HepG2 (cell line): ENCODE data around the gene RPS6KL1. TPM values are rescaled to one million over a fixed set of nuclear protein-coding genes. Genes with fewer than 3 reads are reported as not detected.
A peak's percentile ranks its signal among the peaks of the same experiment; 100 is the strongest.

Experiments used
- ARNTL ChIP-seq: sonication (generic); formaldehyde crosslinking; IDR thresholded peaks from 2 replicates; pipeline ENCODE4 v1.4.0; 2020; ENCODE audit warnings: mild to moderate bottlenecking, missing genetic modification reagents
- DPF2 ChIP-seq: sonication (generic); formaldehyde crosslinking; IDR thresholded peaks from 2 replicates; pipeline ENCODE4 v1.4.0; 2020; ENCODE audit warnings: mild to moderate bottlenecking, low read depth, missing genetic modification reagents, borderline replicate concordance
- HINFP ChIP-seq: sonication (generic); formaldehyde crosslinking; IDR thresholded peaks from 2 replicates; pipeline ENCODE4 v1.4.0; 2020; ENCODE audit warnings: low read depth, mild to moderate bottlenecking, missing genetic modification reagents
- IRF2 ChIP-seq: IDR thresholded peaks from 2 replicates; pipeline ENCODE4 v1.6.1; 2018; ENCODE audit warnings: missing genetic modification reagents, missing compliant biosample characterization
- KLF11 ChIP-seq: IDR thresholded peaks from 2 replicates; pipeline ENCODE4 v1.6.1; 2016; ENCODE audit warnings: missing compliant biosample characterization
- MAZ ChIP-seq, 2 experiments: sonication (generic) in 1 of 2; formaldehyde crosslinking in 1 of 2; IDR thresholded peaks; 2 replicates each; pipeline versions ENCODE4 v1.5.0 to v1.6.1; 2012 to 2020; ENCODE audit warnings: low read depth in 2 of 2, mild to moderate bottlenecking in 2 of 2, borderline replicate concordance in 1 of 2, improper control_type of control experiment in 1 of 2, low read length in 1 of 2, missing genetic modification reagents in 1 of 2, moderate library complexity in 1 of 2
- MIER2 ChIP-seq: IDR thresholded peaks from 2 replicates; pipeline ENCODE4 v1.6.1; 2016; ENCODE audit warnings: missing biosample characterization, missing genetic modification reagents
- NFE2L1 ChIP-seq: sonication (generic); formaldehyde crosslinking; IDR thresholded peaks from 2 replicates; pipeline ENCODE4 v1.4.0; 2020; ENCODE audit warnings: missing genetic modification reagents, mild to moderate bottlenecking, borderline replicate concordance
- RAD51 ChIP-seq: fragments of 450-650 bp; IDR thresholded peaks from 2 replicates; pipeline ENCODE4 v1.6.1; 2016; ENCODE audit warnings: borderline replicate concordance
- RCOR2 ChIP-seq: IDR thresholded peaks from 2 replicates; pipeline ENCODE4 v1.6.1; 2016; ENCODE audit warnings: missing biosample characterization, missing genetic modification reagents
- SAP130 ChIP-seq: IDR thresholded peaks from 2 replicates; pipeline ENCODE4 v1.6.1; 2016; ENCODE audit warnings: low read depth
- SATB2 ChIP-seq: sonication (generic); formaldehyde crosslinking; IDR thresholded peaks from 2 replicates; pipeline ENCODE4 v1.5.0; 2020; ENCODE audit warnings: missing genetic modification reagents
- TBL1XR1 ChIP-seq: fragments of 150-350 bp; IDR thresholded peaks from 2 replicates; pipeline ENCODE4 v1.6.1; 2014; ENCODE audit warnings: borderline replicate concordance, low read length; ENCODE audit not compliant: partially characterized antibody
- ZFP62 ChIP-seq: sonication (generic); formaldehyde crosslinking; IDR thresholded peaks from 2 replicates; pipeline ENCODE4 v1.4.0; 2020; ENCODE audit warnings: missing genetic modification reagents
- ZNF30 ChIP-seq: sonication (generic); formaldehyde crosslinking; IDR thresholded peaks from 2 replicates; pipeline ENCODE4 v1.5.0; 2020; ENCODE audit warnings: mild to moderate bottlenecking, missing genetic modification reagents
- ZNF7 ChIP-seq: IDR thresholded peaks from 2 replicates; pipeline ENCODE4 v1.6.1; 2016; ENCODE audit warnings: missing biosample characterization, missing genetic modification reagents
- ZNF772 ChIP-seq: sonication (generic); formaldehyde crosslinking; IDR thresholded peaks from 2 replicates; pipeline ENCODE4 v1.5.0; 2020; ENCODE audit warnings: mild to moderate bottlenecking, missing genetic modification reagents
- ZNF784 ChIP-seq: sonication (generic); formaldehyde crosslinking; IDR thresholded peaks from 2 replicates; pipeline ENCODE4 v1.5.1; 2020; ENCODE audit warnings: missing genetic modification reagents, mild to moderate bottlenecking, borderline replicate concordance
- polyA plus RNA-seq, 8 experiments: library from polyadenylated mRNA; depleted of rRNA in 3 of 8; stranded (reverse) in 7 of 8; unstranded in 1 of 8; fragments of >200 nt; fragmentation: Illumina TruSeq in 4 of 8; extraction: Trizol in 4 of 8; gene quantifications; 2 replicates each; pipeline versions ENCODE4 v1.2.1 to v1.2.3, GENCODE V29; 2011 to 2016; ENCODE audit warnings: low read depth in 4 of 8, missing spikeins in 1 of 8, mixed read lengths in 1 of 8; ENCODE audit not compliant: insufficient read depth in 1 of 8
- total RNA-seq, 5 experiments: library from RNA; depleted of rRNA; stranded (reverse); fragments of >200 nt; fragmentation: Illumina TruSeq; extraction: Trizol; gene quantifications; 2 replicates each; pipeline ENCODE4 v1.2.3, GENCODE V29; 2016; ENCODE audit warnings: low read depth in 1 of 5
- TF ChIP-seq, protein P1 (sequence below): conservative IDR thresholded peaks from 2 replicates; pipeline ENCODE4 v1.6.1; 2018; ENCODE audit warnings: missing genetic modification reagents
- TF ChIP-seq, protein P2 (sequence below): sonication (generic); formaldehyde crosslinking; IDR thresholded peaks from 2 replicates; pipeline ENCODE4 v1.4.0; 2020; ENCODE audit warnings: missing genetic modification reagents; ENCODE audit errors: not compliant biosample characterization
- TF ChIP-seq, protein P3 (sequence below): sonication (generic); formaldehyde crosslinking; IDR thresholded peaks from 2 replicates; pipeline ENCODE4 v1.5.1; 2020; ENCODE audit warnings: mild to moderate bottlenecking, missing genetic modification reagents, moderate library complexity
- TF ChIP-seq, protein P4 (sequence below): sonication (generic); formaldehyde crosslinking; IDR thresholded peaks from 2 replicates; pipeline ENCODE4 v1.8.0; 2022; ENCODE audit warnings: low read depth, missing genetic modification reagents

The RPS6KL1 gene
- total and polyA plus RNA-seq, 2 of the 13 experiments (the other 11 are each of a cell fraction or from before 2014, with no cell fraction given) = 6.5 to 11.5 TPM

- TF ChIP-seq ARNTL (CRISPR knock-in tag) (no peak), TBL1XR1 (peak; percentile 4), DPF2 (CRISPR knock-in tag) (no peak), ZNF772 (peak; percentile 66; the same call in 1 of the 2 replicates), HINFP (CRISPR knock-in tag) (no peak), ZNF30 (CRISPR knock-in tag) (peak; percentile 74; the same call in 1 of the 2 replicates), IRF2 (CRISPR knock-in tag) (peak; percentile 75; the same call in 1 of the 2 replicates), NFE2L1 (no peak), MIER2 (0 out of 2 replicates have a peak, but pooled peaks have one; percentile 58), RCOR2 (CRISPR knock-in tag) (peak; percentile 46; the same call in 1 of the 2 replicates), SATB2 (no peak), KLF11 (CRISPR knock-in tag) (peak; percentile 59; the same call in 1 of the 2 replicates), MAZ (IDR thresholded peaks at IDR 0.05; ENCODE audit: borderline replicate concordance, low read depth, low read length) (no peak), MAZ (CRISPR knock-in tag; IDR thresholded peaks at IDR 0.05; ENCODE audit: low read depth) (peak; percentile 62; the same call in 1 of the 2 replicates), ZFP62 (CRISPR knock-in tag) (no peak), ZNF784 (CRISPR knock-in tag) (peak; percentile 32; the same call in 1 of the 2 replicates), RAD51 (no peak), ZNF7 (CRISPR knock-in tag) (no peak), SAP130 (CRISPR knock-in tag) (peak; percentile 85)
- TF ChIP-seq, protein P1, sequence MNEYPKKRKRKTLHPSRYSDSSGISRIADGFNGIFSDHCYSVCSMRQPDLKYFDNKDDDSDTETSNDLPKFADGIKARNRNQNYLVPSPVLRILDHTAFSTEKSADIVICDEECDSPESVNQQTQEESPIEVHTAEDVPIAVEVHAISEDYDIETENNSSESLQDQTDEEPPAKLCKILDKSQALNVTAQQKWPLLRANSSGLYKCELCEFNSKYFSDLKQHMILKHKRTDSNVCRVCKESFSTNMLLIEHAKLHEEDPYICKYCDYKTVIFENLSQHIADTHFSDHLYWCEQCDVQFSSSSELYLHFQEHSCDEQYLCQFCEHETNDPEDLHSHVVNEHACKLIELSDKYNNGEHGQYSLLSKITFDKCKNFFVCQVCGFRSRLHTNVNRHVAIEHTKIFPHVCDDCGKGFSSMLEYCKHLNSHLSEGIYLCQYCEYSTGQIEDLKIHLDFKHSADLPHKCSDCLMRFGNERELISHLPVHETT = no peak
- TF ChIP-seq, protein P2, sequence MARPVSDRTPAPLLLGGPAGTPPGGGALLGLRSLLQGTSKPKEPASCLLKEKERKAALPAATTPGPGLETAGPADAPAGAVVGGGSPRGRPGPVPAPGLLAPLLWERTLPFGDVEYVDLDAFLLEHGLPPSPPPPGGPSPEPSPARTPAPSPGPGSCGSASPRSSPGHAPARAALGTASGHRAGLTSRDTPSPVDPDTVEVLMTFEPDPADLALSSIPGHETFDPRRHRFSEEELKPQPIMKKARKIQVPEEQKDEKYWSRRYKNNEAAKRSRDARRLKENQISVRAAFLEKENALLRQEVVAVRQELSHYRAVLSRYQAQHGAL (CRISPR knock-in tag) = no peak
- TF ChIP-seq, protein P3, sequence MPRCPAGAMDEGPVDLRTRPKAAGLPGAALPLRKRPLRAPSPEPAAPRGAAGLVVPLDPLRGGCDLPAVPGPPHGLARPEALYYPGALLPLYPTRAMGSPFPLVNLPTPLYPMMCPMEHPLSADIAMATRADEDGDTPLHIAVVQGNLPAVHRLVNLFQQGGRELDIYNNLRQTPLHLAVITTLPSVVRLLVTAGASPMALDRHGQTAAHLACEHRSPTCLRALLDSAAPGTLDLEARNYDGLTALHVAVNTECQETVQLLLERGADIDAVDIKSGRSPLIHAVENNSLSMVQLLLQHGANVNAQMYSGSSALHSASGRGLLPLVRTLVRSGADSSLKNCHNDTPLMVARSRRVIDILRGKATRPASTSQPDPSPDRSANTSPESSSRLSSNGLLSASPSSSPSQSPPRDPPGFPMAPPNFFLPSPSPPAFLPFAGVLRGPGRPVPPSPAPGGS (CRISPR knock-in tag) = no peak
- TF ChIP-seq, protein P4, sequence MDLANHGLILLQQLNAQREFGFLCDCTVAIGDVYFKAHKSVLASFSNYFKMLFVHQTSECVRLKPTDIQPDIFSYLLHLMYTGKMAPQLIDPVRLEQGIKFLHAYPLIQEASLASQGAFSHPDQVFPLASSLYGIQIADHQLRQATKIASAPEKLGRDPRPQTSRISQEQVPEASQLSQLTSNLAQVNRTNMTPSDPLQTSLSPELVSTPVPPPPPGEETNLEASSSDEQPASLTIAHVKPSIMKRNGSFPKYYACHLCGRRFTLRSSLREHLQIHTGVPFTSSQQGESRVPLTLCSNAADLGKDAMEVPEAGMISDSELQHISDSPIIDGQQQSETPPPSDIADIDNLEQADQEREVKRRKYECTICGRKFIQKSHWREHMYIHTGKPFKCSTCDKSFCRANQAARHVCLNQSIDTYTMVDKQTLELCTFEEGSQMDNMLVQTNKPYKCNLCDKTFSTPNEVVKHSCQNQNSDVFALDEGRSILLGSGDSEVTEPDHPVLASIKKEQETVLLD = peak; percentile 65
These were observed 41.5 kb downstream of the RPS6KL1 start, which contains the start of gene DLST (continued) for GRCh38 chr14:74881431-74882102.
